Pancreas (tissue), 10 donors: ENCODE measurements around the gene MOB3B. TPM values are rescaled to one million over a fixed set of nuclear protein-coding genes. Genes with fewer than 3 reads are reported as not detected.

ENCODE experiments used
- ATAC-seq, 4 donors: fragments of 200-7000 bp; cut with Tn5 transposase; one replicate each; pipeline versions ENCODE4 v1.8.0 to v1.9.1; 2020; ENCODE audit warnings: mild to moderate bottlenecking in 4 of 4, moderate library complexity in 4 of 4
- DNase-seq, 6 donors: peaks; one replicate each; pipeline ENCODE4 v3.0.0-alpha.2; 2020
- FAIRE-seq: peaks from 2 replicates; lab custom pipeline; 2012; peaks lifted over from hg19 to GRCh38; lab: Jason Lieb, UNC
- H3K27ac ChIP-seq, 4 donors: fragments of 200-600 bp; sonication (generic); 1 replicate in 3 of 4; 2 replicates in 1 of 4; pipeline versions ENCODE4 v1.5.0 to v1.8.0; 2020
- H3K27me3 ChIP-seq, 4 donors: fragments of 200-600 bp; one replicate each; pipeline ENCODE4 v1.8.0; 2021
- H3K36me3 ChIP-seq, 3 donors: fragments of 200-600 bp; sonication (generic) in 1 of 3; one replicate each; pipeline versions ENCODE4 v1.5.0 to v1.8.0; 2020 to 2021
- H3K4me1 ChIP-seq, 3 donors: fragments of 200-600 bp; one replicate each; pipeline ENCODE4 v1.8.0; 2021
- H3K4me3 ChIP-seq, 4 donors: fragments of 200-600 bp; sonication (generic) in 2 of 4; one replicate each; pipeline versions ENCODE4 v1.5.0 to v1.8.0; 2020 to 2021
- H3K9me3 ChIP-seq, 4 donors: fragments of 200-600 bp; one replicate each; pipeline ENCODE4 v1.8.0; 2021
- CTCF ChIP-seq, 4 donors: fragments of 200-600 bp; sonication (generic) in 3 of 4; IDR thresholded peaks; one replicate each; pipeline versions ENCODE4 v1.5.0 to v1.8.0; 2021; ENCODE audit warnings: antibody characterized with exemption in 4 of 4
- WGBS, 2 donors: extraction: QIAGEN DNeasy Blood & Tissue Kit; methylation state at CpG; one replicate each; pipeline ENCODE4 v1.1.7; 2013; 5-methylcytosine and 5-hydroxymethylcytosine counted together
- intact Hi-C, 3 donors: fragments of 100-400 bp; cut with DNase I; formaldehyde crosslinking; loops; one replicate each; pipeline versions ENCODE4 v1.11.1 to v1.14.2; 2022
- polyA plus RNA-seq, 2 donors: library from polyadenylated mRNA; stranded (reverse); fragments of 200-250 nt; gene quantifications; one replicate each; pipeline ENCODE4 v1.2.3, GENCODE V29; 2013
- total RNA-seq, 6 donors: library from RNA; stranded (reverse); fragmentation: NEBNext Ultra II Directional in 4 of 6; extraction: Animal tissue kit (Norgen Biotek cat#: 25700) in 4 of 6; gene quantifications; one replicate each; pipeline versions ENCODE4 v1.2.1 to v1.2.4, GENCODE V29; 2021 to 2023
- donor health status: healthy with polysubstance abuse.
- donor health status: DM: no; HTN: no; CAD: no; lungs with moderate emphysema.
- donor health status: DM: no; HTN: no; CAD: no.
- donor health status: control.
- donor health status: control.
- donor health status: Bipolar disorder and iron deficiency.
- donor health status: DM: yes; HTN: yes; CAD: no.
- donor health status: DM: no; HTN: no; CAD: no.
- donor health status: DM: no; HTN: no; CAD: no.
- donor health status: DM: yes; HTN: yes; CAD: no.

The MOB3B gene
- total and polyA plus RNA-seq, 8 donors = 1.4 to 10.5 (median 4.0) TPM

GRCh38 chr9:27556470-27556869 is 26.9 kb upstream of the MOB3B start:
- peaks cover 0 to 31% (median 3%) of the 10 kb centered on the region in 3 donors for H3K36me3 ChIP-seq
- no peak for FAIRE-seq

GRCh38 chr9:27554712-27555111 is 25.1 kb upstream of the MOB3B start:
- intact Hi-C loops = no loop called here
- WGBS, 2 donors = 90 to 91% methylated on average over 1 of the region's 1 CpG
- no peak for TF ChIP-seq CTCF (IDR thresholded peaks at IDR 0.05)

More at GRCh38 chr9:27556470-27556869, 26.9 kb upstream of the MOB3B start:
- no peak for DNase-seq
- TF ChIP-seq CTCF (IDR thresholded peaks at IDR 0.05) = no peak
- no peak for ATAC-seq
- no peaks in the 10 kb centered on the region for H3K4me1 ChIP-seq
- H3K27ac ChIP-seq = no peak overlapping the region
- intact Hi-C loops = no loop called here
- H3K4me3 ChIP-seq = no peak overlapping the region
- 92 to 94% methylated on average over 8 of the region's 8 CpGs for WGBS, 2 donors
- H3K9me3 ChIP-seq = no peaks in the 10 kb centered on the region
- no peaks in the 10 kb centered on the region for H3K27me3 ChIP-seq

GRCh38 chr9:27549196-27549755 is 19.7 kb upstream of the MOB3B start:
- no peaks in the 10 kb centered on the region for H3K27me3 ChIP-seq
- H3K36me3 ChIP-seq = peaks cover 0 to 3% (median under 1%) of the 10 kb centered on the region in 3 donors
- ATAC-seq (no peak), DNase-seq (no peak), FAIRE-seq (no peak)
- H3K9me3 ChIP-seq = no peaks in the 10 kb centered on the region
- no peak overlapping the region for H3K4me3 ChIP-seq
- 84 to 86% methylated on average over 4 of the region's 4 CpGs for WGBS, 2 donors
- intact Hi-C loops = no loop called here
- no peak overlapping the region for H3K27ac ChIP-seq
- H3K4me1 ChIP-seq = peaks cover 0 to 10% (median 0%) of the 10 kb centered on the region in 3 donors
- TF ChIP-seq CTCF (IDR thresholded peaks at IDR 0.05) = no peak

More at GRCh38 chr9:27554712-27555111, 25.1 kb upstream of the MOB3B start:
- H3K9me3 ChIP-seq = no peaks in the 10 kb centered on the region
- FAIRE-seq (no peak), ATAC-seq (no peak), DNase-seq (no peak)
- H3K27me3 ChIP-seq = no peaks in the 10 kb centered on the region
- H3K36me3 ChIP-seq = peaks cover 0 to 21% (median 3%) of the 10 kb centered on the region in 3 donors
- H3K4me1 ChIP-seq = no peaks in the 10 kb centered on the region
- H3K4me3 ChIP-seq = no peak overlapping the region
- H3K27ac ChIP-seq = no peak overlapping the region

GRCh38 chr9:27548055-27548741 is 18.6 kb upstream of the MOB3B start:
- peak in 1 of 4 donors; percentile 12 for TF ChIP-seq CTCF (IDR thresholded peaks at IDR 0.05)
- Histone ChIP-seq H3K27ac (no peak overlapping the region), H3K4me3 (no peak overlapping the region), H3K4me1 (peaks cover 0 to 10% (median 0%) of the 10 kb centered on the region in 3 donors), H3K9me3 (no peaks in the 10 kb centered on the region), H3K36me3 (no peaks in the 10 kb centered on the region), H3K27me3 (no peaks in the 10 kb centered on the region)
- intact Hi-C loops = no loop called here
- WGBS, 2 donors = 37 to 38% methylated on average over 10 of the region's 10 CpGs
- ATAC-seq (peak; percentile 82 to 93 (median 91)), DNase-seq (no peak), FAIRE-seq (peak; percentile 98)

GRCh38 chr9:27545471-27545870 is 15.9 kb upstream of the MOB3B start:
- H3K36me3 ChIP-seq = no peaks in the 10 kb centered on the region
- no peak overlapping the region for H3K4me3 ChIP-seq
- WGBS, 2 donors = 69 to 71% methylated on average over 3 of the region's 3 CpGs
- H3K9me3 ChIP-seq = no peaks in the 10 kb centered on the region
- ATAC-seq (peak; percentile 78 to 86 (median 80)), FAIRE-seq (no peak), DNase-seq (peak in 3 of 6 donors; percentile 41 to 62 (median 58))
- no peak overlapping the region for H3K27ac ChIP-seq
- no peak for TF ChIP-seq CTCF (IDR thresholded peaks at IDR 0.05)
- intact Hi-C loops = no loop called here
- no peaks in the 10 kb centered on the region for H3K27me3 ChIP-seq
- H3K4me1 ChIP-seq = peaks cover 0 to 14% (median 0%) of the 10 kb centered on the region in 3 donors
